Measurements from ENCODE around the gene AQP3.
A peak's percentile ranks its signal among the peaks of the same experiment; 100 is the strongest.
"Not testable (repeated sequence)": the region's sequence is repeated elsewhere in the genome, so short reads cannot be mapped to it uniquely, and the experiment has no call there.

AQP3 gene

GRCh38 chr9:33408087-33408486 lies 39.3 kb downstream of the AQP3 start:
- no peak for DNase-seq

DNA sequence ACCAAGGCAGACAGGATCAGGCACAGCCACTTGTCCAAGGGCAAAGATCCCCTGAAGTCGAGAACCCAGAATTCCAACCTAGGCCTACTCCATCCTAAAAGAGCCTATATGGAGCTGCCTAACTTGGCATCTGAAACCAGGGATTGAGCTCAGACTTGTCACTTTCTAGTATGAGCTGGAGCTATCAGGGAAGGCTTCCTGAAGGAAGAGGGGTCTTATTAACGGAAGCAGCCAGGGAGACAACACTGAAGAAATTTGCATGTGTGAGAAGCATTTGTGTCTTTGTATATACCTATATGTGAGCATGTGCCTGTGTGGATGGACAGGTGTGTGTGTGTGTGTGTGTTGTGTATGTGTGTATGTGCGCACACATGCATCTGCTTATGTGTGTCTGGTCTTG lies 40.3 kb downstream of the AQP3 start:
- no peak for DNase-seq

GRCh38 chr9:33404788-33405362 lies 42.5 kb downstream of the AQP3 start:
- no peak for DNase-seq

DNA sequence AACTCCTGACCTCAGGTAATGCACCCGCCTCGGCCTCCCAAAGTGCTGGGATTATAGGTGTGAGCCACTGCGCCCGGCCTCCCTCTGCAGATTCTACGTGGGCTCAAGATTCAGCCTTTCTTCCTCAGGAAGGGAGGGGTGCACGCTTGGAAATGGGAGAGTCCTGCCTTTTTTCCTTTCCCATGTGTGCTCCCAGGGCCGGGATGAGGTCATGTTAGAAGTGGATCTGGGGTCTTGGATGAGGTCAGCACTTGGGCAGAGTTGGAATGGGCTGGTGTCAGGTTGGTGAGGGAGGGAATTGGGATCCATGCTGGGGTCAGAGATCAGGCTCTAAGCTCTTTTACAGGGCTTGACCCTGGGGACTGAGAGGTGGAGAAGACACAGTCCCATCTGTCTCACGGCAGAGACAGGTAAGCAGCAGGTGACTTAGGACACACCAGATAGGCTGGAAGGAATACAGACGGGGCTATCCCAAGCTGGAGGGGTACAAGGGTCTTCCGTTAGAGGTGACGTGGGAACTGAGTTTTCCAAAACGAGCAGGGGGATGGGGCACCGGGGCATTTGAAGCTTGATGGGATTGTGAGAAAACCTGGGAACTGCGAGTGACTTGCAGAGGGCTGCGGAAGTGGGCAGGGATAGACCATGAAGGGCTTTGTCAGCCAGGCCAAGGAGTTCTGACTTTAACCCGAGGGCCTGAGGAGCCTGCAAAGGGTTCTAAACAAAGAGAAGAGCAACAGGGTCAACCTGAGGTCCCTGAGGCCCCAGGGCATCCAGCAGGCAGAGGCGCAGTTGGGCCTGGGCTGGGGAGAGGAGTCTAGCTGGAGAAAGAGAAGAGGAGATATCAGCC lies 43.2 kb downstream of the AQP3 start:
- no peak for DNase-seq

GRCh38 chr9:33402371-33402770 lies 45.0 kb downstream of the AQP3 start, which contains the start of gene AQP7:
TSS of gene AQP7 (minus strand) at chr9:33402568. CDS start at chr9:33401262, 1,306 bp downstream.
- DNase-seq = not testable (repeated sequence)

DNA sequence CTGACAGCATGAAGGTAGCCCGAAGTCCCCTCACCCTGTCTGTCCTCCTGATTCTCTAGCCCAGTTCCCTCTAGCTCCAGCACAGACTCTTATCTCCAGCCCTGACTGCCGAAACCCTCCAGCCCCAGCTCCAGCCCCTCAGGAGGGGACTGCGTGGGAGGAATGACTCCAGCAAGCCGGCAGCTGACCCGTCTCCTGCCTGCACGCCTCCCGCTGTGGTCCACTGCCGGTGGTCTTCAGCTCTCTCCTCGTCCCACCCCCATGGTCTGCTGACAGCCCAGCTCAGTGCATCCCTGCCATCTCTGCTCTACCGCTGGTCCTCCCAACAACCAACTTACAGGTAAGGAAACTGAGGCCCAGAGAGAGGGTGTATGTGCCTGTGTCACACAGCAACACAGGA lies 45.6 kb downstream of the AQP3 start:
- not testable (repeated sequence) for DNase-seq

- DNase-seq = not testable (repeated sequence)
Observed at GRCh38 chr9:33399047-33399446, 48.3 kb downstream of the AQP3 start.

GRCh38 chr9:33397801-33398200 lies 49.6 kb downstream of the AQP3 start:
- DNase-seq = not testable (repeated sequence)

- DNase-seq = peak; percentile 5
Observed at GRCh38 chr9:33395159-33395879, 52.1 kb downstream of the AQP3 start.

- DNase-seq = not testable (repeated sequence)
Observed at GRCh38 chr9:33393986-33394385, 53.4 kb downstream of the AQP3 start.

GRCh38 chr9:33393581-33393980 lies 53.8 kb downstream of the AQP3 start:
- DNase-seq = no peak

- DNase-seq = not testable (repeated sequence)
Observed at GRCh38 chr9:33392591-33393021, 54.8 kb downstream of the AQP3 start.
